CD4-positive, alpha-beta T cell treated with Interleukin-4 for 4 hours (primary cell): Measurements from ENCODE around the gene PLB1.

Experiments used
- DNase-seq: peaks from one replicate; pipeline ENCODE4 v3.0.0-alpha.2; 2020

PLB1 gene

DNA sequence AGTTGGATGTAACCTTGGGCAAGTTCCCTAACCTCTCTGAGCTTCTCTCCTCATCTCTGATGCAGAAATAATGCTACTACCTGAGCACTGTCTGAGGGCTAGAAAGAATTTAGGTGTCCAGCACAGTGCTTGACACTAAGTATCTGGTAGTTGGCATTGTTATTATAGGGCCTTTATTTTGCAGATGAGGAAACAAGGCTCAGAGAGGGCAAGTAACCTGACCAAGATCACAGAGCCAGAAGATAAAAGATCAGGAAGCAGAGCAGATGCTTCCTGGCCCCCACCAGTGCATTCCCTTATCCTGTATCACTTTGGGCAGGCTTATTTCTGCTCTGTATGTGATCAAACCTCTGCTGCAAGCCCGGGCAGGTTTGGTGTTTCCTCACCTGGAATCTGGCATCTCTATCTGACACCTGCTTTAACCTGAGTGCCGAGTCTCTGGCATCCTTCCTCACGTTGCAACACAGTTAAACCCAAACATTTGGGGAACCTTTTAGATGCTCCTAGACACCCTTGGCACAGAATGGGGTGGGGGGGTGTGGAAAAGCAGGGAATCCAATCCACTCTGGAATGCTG is 69.9 kb downstream of the PLB1 start:
- no peak for DNase-seq

DNA sequence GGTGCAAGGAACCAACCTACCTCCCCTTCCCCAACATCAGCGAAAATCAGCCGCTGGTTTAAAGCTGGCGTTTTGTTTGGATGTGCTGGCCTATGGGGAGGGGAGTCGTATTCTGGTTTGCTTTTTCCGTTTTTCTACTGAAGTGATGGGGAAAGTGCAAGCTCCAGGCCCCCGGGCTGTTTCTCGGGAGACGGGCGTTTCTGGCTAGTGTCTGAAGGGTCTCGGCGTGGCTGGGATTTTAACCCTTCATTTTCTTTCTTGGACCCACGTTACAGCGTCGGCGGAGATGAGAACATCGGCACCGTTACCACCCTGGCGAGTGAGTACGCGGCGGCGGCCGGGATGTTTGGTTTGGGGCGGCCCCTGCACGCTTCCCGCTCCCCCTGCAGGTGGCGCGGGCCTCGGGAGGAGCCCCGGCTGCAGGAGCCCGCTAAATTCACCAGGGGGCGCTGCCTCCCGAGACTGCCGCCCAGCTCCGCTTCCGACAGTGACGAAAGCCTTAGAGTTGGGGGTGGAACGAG is 70.7 kb downstream of the PLB1 start:
- peak; percentile 82 for DNase-seq

DNA sequence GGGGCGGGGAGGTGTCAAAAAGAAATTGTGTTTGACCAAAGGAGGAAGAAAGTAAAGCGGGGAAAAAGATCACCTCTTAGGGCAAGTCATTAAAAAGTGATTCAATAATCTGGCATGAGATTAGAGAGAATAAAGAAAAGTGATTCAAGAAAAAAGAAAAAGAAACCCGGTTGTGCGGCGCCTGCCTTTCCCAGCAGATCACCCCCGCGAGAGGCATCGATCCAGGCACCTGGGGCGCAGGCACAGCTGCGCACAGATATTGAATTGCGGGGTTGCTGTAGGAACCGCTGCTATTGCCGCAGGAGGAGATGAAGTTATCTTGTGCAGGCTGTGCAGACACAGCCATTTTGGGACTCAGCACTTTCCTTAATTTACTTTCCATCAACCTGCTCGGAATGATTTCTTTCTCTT is 71.2 kb downstream of the PLB1 start:
- DNase-seq: no peak

DNA sequence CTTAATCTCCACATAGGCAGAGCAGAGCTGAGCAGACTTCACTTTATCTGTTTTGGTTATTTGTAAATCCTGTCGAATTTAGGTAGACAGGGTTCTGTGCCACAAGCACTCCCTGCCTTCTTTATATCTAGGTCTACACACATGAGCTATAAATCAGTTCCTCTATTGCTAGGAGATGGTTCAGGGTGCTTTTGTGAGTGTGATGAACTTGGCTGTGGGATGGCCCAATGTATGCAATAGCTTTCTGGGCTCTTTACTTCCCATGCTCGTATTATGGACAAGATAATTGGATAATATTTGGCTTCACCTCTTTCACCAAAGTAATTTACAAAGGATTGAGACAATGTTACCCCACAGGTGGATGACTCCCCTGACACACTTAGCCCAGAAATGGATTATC is 72.2 kb downstream of the PLB1 start:
- no peak for DNase-seq

DNA sequence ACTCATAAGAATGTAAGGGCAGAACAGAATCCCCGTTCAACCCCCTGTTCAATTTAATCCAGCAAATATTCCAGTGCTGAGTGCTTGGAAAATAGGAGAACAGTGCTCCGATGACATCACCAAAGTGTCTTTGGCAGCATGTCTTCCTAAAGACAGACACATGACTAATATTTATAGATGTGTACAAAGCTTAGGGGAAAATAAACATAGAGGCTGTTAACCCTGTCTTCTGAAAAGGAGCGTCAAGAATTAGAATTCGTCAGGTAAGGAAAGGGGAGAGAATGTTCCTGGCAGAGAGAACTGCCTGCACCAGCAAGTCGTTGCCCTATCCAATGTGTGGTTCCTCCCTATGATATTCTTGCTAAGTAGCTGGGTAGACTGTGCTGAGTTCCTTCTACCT is 72.7 kb downstream of the PLB1 start:
- DNase-seq: no peak

DNA sequence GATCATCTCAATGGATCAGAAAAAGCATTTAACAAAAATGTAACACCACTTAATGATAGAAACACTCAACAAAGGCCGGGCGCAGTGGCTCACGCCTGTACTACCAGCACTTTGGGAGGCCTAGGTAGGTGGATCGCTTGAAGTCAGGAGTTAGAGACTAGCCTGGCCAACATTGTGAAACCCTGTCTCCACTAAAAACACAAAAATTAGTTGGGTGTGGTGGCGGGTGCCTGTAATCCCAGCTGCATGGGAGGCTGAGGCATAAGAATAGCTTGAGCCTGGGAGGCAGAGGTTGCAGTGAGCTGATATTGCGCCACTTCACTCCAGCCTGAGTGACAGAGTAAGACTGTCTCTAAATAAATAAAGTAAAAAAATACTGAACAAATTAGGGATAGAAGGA is 74.6 kb downstream of the PLB1 start:
- no peak for DNase-seq

DNA sequence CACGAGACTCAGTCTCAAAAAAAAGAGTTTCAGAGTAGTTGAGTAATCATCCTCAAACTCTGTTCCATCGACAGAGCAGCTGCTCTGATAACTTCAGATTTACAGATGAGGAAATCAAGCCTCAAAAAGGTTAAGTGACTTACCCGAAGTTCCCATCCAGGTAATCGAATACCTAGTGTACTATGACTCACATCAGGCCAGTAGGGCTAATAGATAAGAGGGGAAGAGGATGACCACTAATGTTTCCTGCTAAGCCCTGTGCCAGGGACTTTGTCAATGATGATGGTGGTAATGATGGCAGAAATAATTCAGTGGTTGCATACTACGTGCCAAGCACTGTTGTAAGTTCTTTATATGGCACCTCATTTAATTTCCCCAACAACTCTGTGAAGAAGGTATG is 80.9 kb downstream of the PLB1 start:
- DNase-seq: no peak

DNA sequence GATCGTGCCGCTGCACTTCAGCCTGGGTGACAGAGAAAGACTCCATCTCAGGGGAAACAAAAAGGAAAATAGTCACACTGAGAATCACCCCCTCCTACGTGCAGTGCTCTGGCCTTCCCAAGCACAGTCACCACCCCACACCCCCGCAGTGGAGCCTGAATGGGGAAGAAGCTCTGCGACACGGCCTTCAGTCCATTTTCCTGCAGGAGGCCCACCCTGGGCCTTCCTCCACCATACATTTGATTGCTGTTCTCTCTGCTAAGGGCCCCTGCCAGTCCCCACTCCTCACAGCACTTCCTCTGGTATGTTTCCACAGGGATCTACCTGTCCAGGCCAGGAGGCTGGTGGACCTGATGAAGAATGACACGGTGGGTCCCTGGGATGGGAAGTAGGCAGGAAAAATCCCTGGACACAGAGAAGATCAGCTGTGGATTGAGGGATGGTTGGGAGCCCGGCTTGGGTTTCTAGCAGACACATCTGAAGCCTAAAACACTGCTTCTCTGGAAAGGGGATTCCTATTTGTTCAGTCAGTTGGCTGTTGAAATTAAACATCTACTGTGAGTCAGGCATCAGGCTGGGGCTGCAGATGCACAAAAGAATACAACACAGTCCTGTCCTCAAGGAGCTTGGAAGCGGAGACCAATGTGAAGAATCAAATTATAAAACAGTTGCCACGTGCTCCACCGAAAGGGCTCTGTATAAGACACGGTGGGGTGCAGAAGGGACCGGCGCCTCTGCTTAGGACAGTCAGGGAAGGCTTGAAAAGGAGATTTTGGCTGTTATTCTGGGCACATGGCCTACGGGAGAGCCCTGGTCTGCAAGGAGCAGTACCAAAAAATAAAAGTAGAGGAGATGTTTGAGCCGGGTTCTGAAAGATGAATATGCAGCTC is 82.2 kb downstream of the PLB1 start:
- no peak for DNase-seq

DNA sequence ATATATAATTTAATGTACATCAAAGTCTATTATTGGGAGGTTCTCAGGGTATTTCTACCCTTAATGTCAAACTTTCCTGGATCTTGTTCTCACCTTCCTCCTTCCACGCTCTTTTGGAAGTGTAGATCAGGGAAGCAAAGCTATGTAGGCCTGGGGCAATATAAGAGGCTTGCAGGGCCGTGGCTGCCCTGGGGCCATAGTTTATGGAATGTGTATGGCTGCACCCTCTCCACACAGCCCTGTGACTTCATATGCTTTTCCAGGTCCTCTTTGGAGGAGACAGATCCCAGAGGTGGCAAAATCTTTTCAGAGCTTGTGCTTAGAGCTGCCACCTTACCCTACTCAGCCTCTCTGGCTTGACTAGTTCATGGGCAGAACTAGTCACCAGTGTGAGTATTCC is 82.9 kb downstream of the PLB1 start:
- DNase-seq: no peak

DNA sequence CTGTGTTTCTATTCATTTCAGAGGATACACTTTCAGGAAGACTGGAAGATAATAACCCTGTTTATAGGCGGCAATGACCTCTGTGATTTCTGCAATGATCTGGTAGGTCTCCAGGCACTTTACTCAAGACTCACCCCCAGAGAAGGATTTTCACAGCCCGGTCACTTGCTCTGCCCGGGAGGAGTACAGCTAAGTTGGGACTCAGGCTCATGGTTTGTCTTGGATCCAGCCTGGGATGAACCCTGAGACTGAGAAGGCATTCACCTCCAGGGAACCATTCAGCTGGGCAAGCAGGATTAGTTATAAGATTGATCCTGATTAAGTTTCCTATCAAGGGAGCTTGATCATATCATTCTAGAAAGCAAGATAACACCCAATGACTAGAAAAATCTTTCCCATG is 83.7 kb downstream of the PLB1 start:
- DNase-seq: no peak

DNA sequence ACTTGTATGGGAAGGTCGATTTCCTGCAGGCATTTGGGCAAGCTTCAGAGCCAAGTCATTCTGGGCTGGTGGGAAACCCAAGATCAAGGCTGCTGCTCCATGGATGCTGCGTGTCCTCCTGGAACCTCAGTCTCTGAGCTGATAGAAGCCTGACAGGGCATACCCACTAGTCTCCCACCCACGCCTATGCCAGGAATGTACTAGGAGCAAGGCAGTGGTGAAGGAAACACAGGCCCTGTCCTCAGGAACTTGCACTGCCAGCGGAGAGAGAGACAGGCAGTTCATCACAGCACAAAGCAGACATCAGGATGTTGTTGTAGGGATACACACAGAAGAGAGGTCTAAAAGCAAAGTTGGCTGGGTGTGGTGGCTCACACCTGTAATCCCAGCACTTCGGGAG is 84.2 kb downstream of the PLB1 start:
- DNase-seq: no peak

DNA sequence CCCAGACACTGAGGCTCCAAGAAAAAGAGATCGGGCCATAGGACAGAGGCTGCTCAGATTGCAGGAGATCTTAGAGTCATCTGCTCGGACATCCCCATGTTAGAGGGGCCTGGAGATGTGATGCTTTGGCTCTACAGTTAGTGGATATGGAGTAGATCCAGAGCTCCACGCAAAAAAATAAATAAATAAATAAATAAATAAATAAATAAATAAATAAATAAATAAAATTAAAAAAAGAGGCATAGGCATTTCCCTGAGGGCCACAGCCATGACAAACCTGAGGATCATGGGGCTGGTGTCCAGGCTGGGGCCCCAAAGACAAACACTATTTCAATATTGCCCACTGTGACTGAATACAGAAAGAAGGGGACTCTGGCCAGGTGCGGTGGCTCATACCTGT is 85.5 kb downstream of the PLB1 start:
- DNase-seq: no peak

DNA sequence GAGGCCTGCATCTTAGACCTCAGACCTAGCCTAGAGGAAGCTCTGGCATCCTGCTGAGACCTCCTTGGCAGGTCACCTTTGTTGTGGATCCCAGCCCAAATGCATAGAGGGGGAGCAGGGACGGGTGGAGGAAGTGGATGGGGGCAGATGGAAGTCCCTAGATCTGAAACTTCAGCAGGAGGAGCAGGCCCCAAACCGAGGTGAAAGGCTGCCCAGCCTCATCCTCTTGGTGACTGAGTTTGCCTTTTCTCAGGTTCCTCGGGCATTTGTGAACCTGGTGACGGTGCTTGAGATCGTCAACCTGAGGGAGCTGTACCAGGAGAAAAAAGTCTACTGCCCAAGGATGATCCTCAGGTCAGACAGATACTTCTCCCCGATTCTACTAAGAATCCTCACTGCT is 86.3 kb downstream of the PLB1 start:
- no peak for DNase-seq

DNA sequence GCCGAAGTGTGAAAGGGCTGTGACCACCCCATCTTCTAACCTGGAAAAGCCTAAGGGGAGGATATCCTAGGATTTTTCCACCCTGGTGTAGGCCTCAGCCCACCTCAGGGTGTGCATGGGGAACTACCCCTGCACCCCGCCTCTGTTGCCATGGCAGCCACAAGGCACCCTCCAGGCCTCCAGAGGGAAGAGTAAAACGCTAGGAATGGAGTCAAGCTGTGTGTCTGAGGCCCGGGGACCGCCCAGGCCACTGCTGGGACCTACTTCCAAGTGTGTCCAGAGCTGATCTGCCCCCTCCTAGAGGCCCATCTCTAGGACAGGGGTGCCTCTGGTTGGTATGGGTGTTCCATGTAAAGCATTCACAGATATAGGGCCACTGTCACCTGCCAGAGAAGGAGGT is 86.7 kb downstream of the PLB1 start:
- DNase-seq: no peak

DNA sequence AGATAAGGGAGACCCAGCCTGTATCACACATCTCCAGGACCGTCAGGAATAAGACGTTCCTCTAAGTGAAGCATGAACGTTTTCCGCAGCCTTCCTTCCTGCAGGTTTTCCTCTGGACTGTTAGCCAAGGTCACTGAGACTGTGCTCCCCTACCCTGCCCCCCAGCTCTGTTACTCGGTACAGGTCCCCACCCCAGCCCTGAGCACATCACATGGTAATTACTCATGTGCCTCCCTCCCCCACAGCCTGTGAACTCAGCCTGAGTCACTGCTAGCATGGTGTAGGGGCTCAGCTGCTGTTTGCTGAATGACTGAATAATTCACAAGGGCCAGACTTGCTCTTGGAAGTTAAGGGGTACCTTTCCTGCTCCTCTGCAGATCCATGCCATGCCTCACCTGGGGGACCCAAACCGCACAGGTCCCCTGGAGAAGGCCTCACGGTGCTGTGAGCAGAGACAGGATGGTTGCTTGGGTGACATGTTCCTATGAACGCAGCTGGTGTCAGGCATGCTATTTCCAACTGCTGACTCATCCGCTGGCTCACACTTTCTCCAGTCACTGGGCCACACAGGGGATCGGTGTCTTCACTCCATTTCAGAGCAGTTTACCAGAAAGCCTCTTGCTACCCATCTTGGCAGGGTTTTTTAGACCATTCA is 88.2 kb downstream of the PLB1 start:
- peak; percentile 49 for DNase-seq

DNA sequence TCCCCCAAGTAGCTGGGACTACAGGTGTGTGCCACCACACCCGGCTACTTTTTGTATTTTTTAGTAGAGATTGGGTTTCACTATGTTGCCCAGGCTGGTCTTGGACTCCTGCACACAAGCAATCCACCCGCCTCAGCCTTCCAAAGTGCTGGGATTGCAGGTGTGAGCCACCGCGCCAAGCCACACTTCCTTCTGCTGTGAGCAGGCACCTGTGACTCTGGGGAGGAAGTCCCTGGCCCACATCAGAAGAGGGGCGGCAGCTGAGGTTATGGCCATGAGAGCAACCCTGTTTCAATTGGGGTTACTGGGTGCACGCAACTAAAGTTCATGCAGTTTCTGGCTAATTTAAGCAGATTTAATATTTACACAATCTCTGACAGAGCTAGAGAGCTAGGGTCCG is 91.0 kb downstream of the PLB1 start:
- peak; percentile 62 for DNase-seq

DNA sequence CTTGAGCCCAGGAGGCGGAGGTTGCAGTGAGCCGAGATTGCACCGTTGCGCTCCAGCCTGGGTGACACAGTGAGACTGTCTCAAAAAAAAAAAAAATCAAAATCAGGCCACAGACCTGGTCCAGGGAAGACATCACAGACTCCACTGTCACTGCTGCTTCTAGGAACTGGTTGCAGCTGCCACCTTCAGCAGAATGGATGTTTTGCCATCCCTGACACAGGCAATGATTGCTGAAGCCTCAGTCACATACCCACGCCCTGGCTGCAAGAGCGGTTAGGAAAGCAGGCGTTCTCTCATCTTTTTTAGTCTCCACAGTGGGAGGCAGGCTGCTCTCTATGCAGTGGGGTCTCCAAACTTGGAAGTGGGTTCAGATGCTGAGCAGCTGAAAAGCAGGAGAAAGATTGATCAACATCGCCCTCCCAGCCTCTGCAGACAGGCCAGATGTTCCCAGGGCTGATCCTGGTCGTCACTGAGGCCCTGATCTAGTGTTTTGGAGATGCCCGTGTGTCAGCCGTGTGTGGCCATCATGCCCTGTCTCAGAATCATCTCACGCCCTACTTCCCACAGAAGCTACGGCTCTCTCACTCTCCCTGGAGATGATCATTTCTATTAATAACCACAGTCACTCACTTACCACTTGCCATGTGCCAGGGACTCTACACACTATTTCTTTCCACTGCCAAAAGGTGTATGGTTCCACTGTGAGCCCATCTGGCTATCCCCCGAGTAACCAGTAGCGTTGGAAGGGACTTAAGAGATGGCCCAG is 91.8 kb downstream of the PLB1 start:
- DNase-seq: no peak

DNA sequence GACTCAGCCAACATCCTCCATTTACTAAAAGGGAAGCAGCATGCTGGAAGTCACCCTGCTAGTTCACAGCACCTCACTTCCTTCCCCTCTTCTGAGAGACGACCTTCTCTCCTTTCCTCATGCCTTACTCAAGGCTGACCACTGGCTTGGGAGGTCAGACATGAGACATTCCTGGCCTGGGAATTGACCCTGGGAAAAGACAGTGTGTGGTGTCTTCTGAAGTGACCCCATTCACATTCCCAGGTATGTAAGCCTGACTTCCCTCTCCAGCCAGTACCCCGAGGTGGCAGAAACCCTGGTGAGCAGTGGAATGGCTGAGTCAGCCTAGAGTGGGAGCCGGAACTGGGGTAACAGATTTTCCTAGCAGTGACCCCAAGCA is 92.4 kb downstream of the PLB1 start:
- no peak for DNase-seq

DNA sequence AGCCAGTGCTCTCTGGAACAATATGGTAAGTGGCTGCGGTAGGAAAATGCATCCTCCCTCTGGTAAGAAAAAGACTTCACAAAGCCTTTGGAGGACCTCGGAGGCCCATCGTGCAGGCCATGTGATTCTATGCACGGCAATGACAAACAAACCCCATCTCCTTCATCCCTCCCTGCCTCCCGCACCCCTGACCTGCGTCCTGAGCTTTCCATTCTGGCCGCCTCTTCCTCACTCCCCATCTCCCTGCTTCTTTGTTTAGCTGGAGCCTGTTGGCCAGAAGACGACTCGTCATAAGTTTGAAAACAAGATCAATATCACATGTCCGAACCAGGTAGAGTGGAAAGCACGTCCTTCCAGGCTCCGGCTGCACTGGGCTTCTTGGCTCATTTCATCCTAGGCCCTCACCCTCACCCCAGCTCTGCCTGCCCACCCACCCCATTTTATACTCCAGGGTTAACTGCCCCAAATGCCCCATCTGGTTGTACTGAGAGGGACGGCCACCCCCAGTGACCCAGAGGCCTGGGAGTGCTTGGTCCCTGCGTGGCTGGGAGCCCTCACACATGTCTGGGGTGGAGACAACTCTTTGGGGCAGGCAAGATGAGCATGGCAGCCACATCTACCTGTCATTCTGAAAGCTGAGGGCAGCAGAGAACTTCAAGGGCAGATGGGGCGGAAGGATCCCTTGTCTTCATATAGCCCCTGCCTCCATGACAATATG is 94.0 kb downstream of the PLB1 start:
- DNase-seq: no peak

DNA sequence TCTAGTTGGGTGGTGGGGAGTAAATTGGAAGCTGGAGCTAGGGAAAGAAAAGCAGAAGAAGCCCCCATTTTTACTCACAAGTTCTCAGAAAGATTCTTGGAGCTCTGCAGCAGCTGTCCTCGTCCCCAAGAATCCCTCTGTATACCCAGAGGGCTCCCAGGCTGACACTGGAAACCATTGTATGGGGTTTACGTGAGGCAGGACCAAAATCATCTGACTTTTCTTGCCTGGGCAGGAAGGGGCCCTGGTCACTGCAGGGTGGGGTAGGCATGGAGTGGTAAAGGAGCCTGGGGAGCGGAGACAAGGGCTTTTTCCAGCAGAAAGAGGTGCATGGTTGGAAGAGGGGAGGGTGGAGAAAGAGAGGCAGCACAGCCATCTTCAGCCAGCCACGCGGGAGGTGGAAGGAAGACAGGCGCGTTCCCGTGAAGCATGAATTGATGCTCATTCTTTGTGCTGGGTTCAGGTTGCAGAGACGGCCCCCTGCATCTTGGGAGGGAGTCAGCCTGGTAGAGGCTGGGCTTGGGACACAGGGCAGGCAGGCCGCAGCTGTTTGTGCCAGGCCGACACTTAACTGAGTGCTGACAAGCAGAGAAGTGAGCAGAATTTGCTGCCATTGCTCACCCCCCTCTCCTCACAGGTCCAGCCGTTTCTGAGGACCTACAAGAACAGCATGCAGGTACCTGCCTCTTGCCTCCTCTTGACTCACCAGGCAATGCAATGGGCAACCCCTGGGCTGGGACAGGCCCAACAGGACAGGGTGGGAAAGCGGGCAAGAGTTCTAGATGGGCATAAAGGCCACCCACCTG is 94.8 kb downstream of the PLB1 start:
- DNase-seq: no peak

DNA sequence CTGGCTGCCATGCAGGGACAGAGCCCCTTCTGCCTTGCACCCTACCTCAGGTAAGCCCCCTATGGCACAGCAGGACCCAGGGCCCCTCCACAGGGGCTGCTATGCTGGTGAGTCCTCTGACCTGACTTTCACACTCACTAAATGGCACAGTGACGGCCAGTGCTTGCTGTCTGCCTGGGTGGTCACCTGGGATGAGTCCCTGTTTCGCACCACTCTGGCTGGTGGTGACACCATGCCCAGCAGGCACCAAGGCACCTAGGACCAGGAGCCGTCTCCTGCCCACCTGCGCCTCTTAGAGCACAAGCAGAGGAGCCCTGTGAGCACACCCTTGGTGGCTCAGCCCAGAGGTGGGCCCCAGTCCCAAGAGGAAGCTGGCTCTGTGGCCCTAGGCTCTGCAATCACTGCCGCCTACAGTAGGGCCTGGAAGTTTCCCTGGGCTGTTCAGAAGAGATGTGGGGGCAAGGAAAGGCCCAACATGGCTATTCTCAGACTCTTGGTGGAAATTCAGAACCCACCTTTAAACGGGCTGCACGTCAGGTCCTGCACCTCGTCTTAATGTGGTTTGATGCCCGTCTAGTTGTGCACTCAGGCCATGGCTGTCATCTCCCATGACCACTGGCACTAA is 96.0 kb downstream of the PLB1 start:
- DNase-seq: no peak
